Spleen (tissue), 11 donors: ENCODE measurements around the gene SFXN5. TPM values are rescaled to one million over a fixed set of nuclear protein-coding genes. Genes with fewer than 3 reads are reported as not detected.
A peak's percentile ranks its signal among the peaks of the same experiment; 100 is the strongest.

Source experiments
- DNase-seq: peaks from one replicate; pipeline ENCODE4 v3.0.0-alpha.2; 2020
- H3K27ac ChIP-seq, 8 donors: fragments of 200-600 bp; sonication (generic) in 7 of 8; 1 replicate in 4 of 8; 2 replicates in 4 of 8; pipeline versions ENCODE4 v1.5.0 to v1.8.0; 2016 to 2021; ENCODE audit warnings: inconsistent platforms in 4 of 8, mild to moderate bottlenecking in 4 of 8, moderate library complexity in 1 of 8
- H3K27me3 ChIP-seq, 7 donors: fragments of 200-600 bp; sonication (generic) in 6 of 7; replicated peaks in 1 of 7; 1 replicate in 4 of 7; 2 replicates in 3 of 7; pipeline versions ENCODE4 v1.5.0 to v1.8.0; 2016 to 2021; ENCODE audit warnings: inconsistent platforms in 3 of 7, mild to moderate bottlenecking in 1 of 7
- H3K36me3 ChIP-seq, 6 donors: fragments of 200-600 bp; sonication (generic) in 5 of 6; 1 replicate in 4 of 6; 2 replicates in 2 of 6; pipeline versions ENCODE4 v1.5.0 to v1.8.0; 2016 to 2021; ENCODE audit warnings: inconsistent platforms in 2 of 6
- H3K4me1 ChIP-seq, 6 donors: fragments of 200-600 bp; sonication (generic) in 5 of 6; 1 replicate in 3 of 6; 2 replicates in 3 of 6; pipeline versions ENCODE4 v1.5.0 to v1.8.0; 2016 to 2021; ENCODE audit warnings: inconsistent platforms in 3 of 6
- H3K4me3 ChIP-seq, 8 donors: fragments of 200-600 bp; sonication (generic) in 7 of 8; 1 replicate in 4 of 8; 2 replicates in 4 of 8; pipeline versions ENCODE4 v1.5.0 to v1.8.0; 2016 to 2021; ENCODE audit warnings: inconsistent platforms in 4 of 8, mild to moderate bottlenecking in 4 of 8, moderate library complexity in 2 of 8
- H3K9me3 ChIP-seq, 8 donors: fragments of 200-600 bp; sonication (generic) in 7 of 8; 1 replicate in 4 of 8; 2 replicates in 4 of 8; pipeline versions ENCODE4 v1.5.0 to v1.8.0; 2016 to 2021; ENCODE audit warnings: inconsistent platforms in 4 of 8
- CTCF ChIP-seq, 11 experiments: fragments of 200-600 bp in 7 of 11; fragments of 450-650 bp in 4 of 11; sonication (generic) in 4 of 11; IDR thresholded peaks in 8 of 11; conservative IDR thresholded peaks in 3 of 11; 1 replicate in 7 of 11; 2 replicates in 4 of 11; pipeline versions ENCODE4 v1.4.0 to v1.8.0; 2016 to 2021; ENCODE audit warnings: antibody characterized with exemption in 11 of 11, inconsistent platforms in 4 of 11, mild to moderate bottlenecking in 1 of 11
- POLR2A ChIP-seq, 3 donors: fragments of 450-650 bp; IDR thresholded peaks; one replicate each; pipeline ENCODE4 v1.5.1; 2017; ENCODE audit warnings: antibody characterized with exemption in 3 of 3, mild to moderate bottlenecking in 1 of 3
- POLR2AphosphoS5 ChIP-seq, 3 donors: sonication (generic); formaldehyde crosslinking; IDR thresholded peaks; one replicate each; pipeline ENCODE4 v1.5.1; 2017; ENCODE audit warnings: antibody characterized with exemption in 3 of 3
- WGBS, 5 donors: extraction: QIAGEN DNeasy Blood & Tissue Kit in 3 of 5; methylation state at CpG; one replicate each; pipeline versions ENCODE4 v1.1.5 to v1.1.7; 2013 to 2018; 5-methylcytosine and 5-hydroxymethylcytosine counted together
- intact Hi-C: fragments of 100-400 bp; cut with DNase I; formaldehyde crosslinking; loops from one replicate; pipeline ENCODE4 v1.15.0; 2023; ENCODE audit warnings: low total_unique reads
- polyA plus RNA-seq, 3 donors: library from polyadenylated mRNA; stranded (reverse); fragments of 200-250 nt; gene quantifications; one replicate each; pipeline ENCODE4 v1.2.1, GENCODE V29; 2013
- total RNA-seq, 7 donors: library from RNA; depleted of rRNA in 3 of 7; stranded (reverse); fragments of >200 nt in 3 of 7; fragmentation: NEBNext Ultra II Directional in 4 of 7; extraction: Animal tissue kit (Norgen Biotek cat#: 25700) in 4 of 7; gene quantifications; one replicate each; pipeline versions ENCODE4 v1.1.0 to v1.2.1, GENCODE V29; 2016 to 2021
- donor health status: healthy with polysubstance abuse.
- donor health status: DM: no; HTN: no; CAD: no; lungs with moderate emphysema.
- donor health status: DM: no; HTN: no; CAD: no.
- donor health status: Bipolar disorder and iron deficiency.
- donor health status: healthy.
- donor health status: DM: no; HTN: no; CAD: no.
- donor health status: DM: yes; HTN: yes; CAD: no.

SFXN5 gene
- total and polyA plus RNA-seq, 10 donors = 2.6 to 41.4 (median 22.9) TPM

GRCh38 chr2:72996117-72996502, 75.4 kb downstream of the SFXN5 start:
- H3K9me3 ChIP-seq = no peaks in the 10 kb centered on the region
- no peak for TF ChIP-seq POLR2AphosphoS5 (IDR thresholded peaks at IDR 0.05)
- no peak for TF ChIP-seq POLR2A (IDR thresholded peaks at IDR 0.05)
- TF ChIP-seq CTCF (IDR thresholded peaks at IDR 0.05 in 8 of 11, conservative IDR thresholded peaks at IDR 0.05 in 3 of 11) = no peak
- intact Hi-C loops = no loop called here
- H3K4me3 ChIP-seq = no peak overlapping the region
- peak; percentile 54 for DNase-seq
- peaks cover 0 to 81% (median 9%) of the 10 kb centered on the region in 6 donors for H3K36me3 ChIP-seq
- H3K27ac ChIP-seq = no peak overlapping the region
- H3K4me1 ChIP-seq = peaks cover 0 to 7% (median 0%) of the 10 kb centered on the region in 6 donors
- 94 to 99% (median 95%) methylated on average over 7 of the region's 7 CpGs for WGBS, 5 donors
- no peaks in the 10 kb centered on the region for H3K27me3 ChIP-seq

- WGBS, 5 donors = 88 to 92% (median 91%) methylated on average over 15 of the region's 15 CpGs
- Histone ChIP-seq H3K4me3 (no peak overlapping the region), H3K27ac (no peak overlapping the region)
These were observed 75.9 kb downstream of the SFXN5 start for GRCh38 chr2:72995430-72996116.

GRCh38 chr2:72994991-72995380, 76.5 kb downstream of the SFXN5 start:
- peaks cover 0 to 79% (median 8%) of the 10 kb centered on the region in 6 donors for H3K36me3 ChIP-seq
- TF ChIP-seq POLR2A (IDR thresholded peaks at IDR 0.05) (no peak), CTCF (IDR thresholded peaks at IDR 0.05 in 8 of 11, conservative IDR thresholded peaks at IDR 0.05 in 3 of 11) (no peak), POLR2AphosphoS5 (IDR thresholded peaks at IDR 0.05) (no peak)
- no peaks in the 10 kb centered on the region for H3K9me3 ChIP-seq
- no peak overlapping the region for H3K4me3 ChIP-seq
- intact Hi-C loops = loop anchor here (5.0 kb wide), 2 partner anchors 162 to 182 kb away; no protein-coding TSS in a partner anchor
- peaks cover 0 to 7% (median 0%) of the 10 kb centered on the region in 6 donors for H3K4me1 ChIP-seq
- no peaks in the 10 kb centered on the region for H3K27me3 ChIP-seq
- WGBS, 5 donors = 54 to 69% (median 59%) methylated on average over 6 of the region's 6 CpGs
- DNase-seq = peak; percentile 58
- H3K27ac ChIP-seq = no peak overlapping the region

More at GRCh38 chr2:72995430-72996116, 75.9 kb downstream of the SFXN5 start:
- DNase-seq = peak; percentile 61
- intact Hi-C loops = no loop called here
- peaks cover 0 to 7% (median 0%) of the 10 kb centered on the region in 6 donors for H3K4me1 ChIP-seq
- TF ChIP-seq POLR2A (IDR thresholded peaks at IDR 0.05) (no peak), CTCF (IDR thresholded peaks at IDR 0.05 in 8 of 11, conservative IDR thresholded peaks at IDR 0.05 in 3 of 11) (no peak), POLR2AphosphoS5 (IDR thresholded peaks at IDR 0.05) (no peak)
- H3K27me3 ChIP-seq = no peaks in the 10 kb centered on the region
- peaks cover 0 to 80% (median 8%) of the 10 kb centered on the region in 6 donors for H3K36me3 ChIP-seq
- H3K9me3 ChIP-seq = no peaks in the 10 kb centered on the region

- Histone ChIP-seq H3K27me3 (no peaks in the 10 kb centered on the region), H3K27ac (no peak overlapping the region), H3K9me3 (no peaks in the 10 kb centered on the region), H3K36me3 (peaks cover 0 to 79% (median 8%) of the 10 kb centered on the region in 6 donors), H3K4me3 (no peak overlapping the region), H3K4me1 (peaks cover 0 to 7% (median 0%) of the 10 kb centered on the region in 6 donors)
- intact Hi-C loops = loop anchor here (5.0 kb wide), 2 partner anchors 163 to 183 kb away; no protein-coding TSS in a partner anchor
- 81 to 95% (median 90%) methylated on average over 10 of the region's 10 CpGs for WGBS, 5 donors
- DNase-seq = peak; percentile 64
- TF ChIP-seq CTCF (IDR thresholded peaks at IDR 0.05 in 8 of 11, conservative IDR thresholded peaks at IDR 0.05 in 3 of 11) (no peak), POLR2AphosphoS5 (IDR thresholded peaks at IDR 0.05) (peak in 1 of 3 donors; percentile 10), POLR2A (IDR thresholded peaks at IDR 0.05) (no peak)
These were observed 77.1 kb downstream of the SFXN5 start for GRCh38 chr2:72994282-72994990.
